ENCODE measurements around the gene PSMD11. TPM values are rescaled to one million over a fixed set of nuclear protein-coding genes. Genes with fewer than 3 reads are reported as not detected.

Gene PSMD11
- polyA plus RNA-seq, 1 of the 3 experiments (the other 2 are of a cell fraction), result 63.1 TPM

- H3K4me1 ChIP-seq (ENCODE audit: control insufficient read depth in 1 of 2, insufficient read depth in 2 of 2, low read depth in 1 of 2, low read length in 1 of 2), result peaks cover 0 to 36% of the 10 kb centered on the region in 2 experiments; a peak in 2 of 4 replicates
- no peak for TF ChIP-seq RXRA (IDR thresholded peaks at IDR 0.05; ENCODE audit: borderline replicate concordance, low read depth)
- no peak for TF ChIP-seq POLR2AphosphoS5 (IDR thresholded peaks at IDR 0.05; ENCODE audit: low read depth, low read length)
- no peak for TF ChIP-seq USF2 (IDR thresholded peaks at IDR 0.05; ENCODE audit: borderline replicate concordance, low read depth, low read length)
- TF ChIP-seq EZH2phosphoT487 (IDR thresholded peaks at IDR 0.05; ENCODE audit: borderline replicate concordance, low read depth), result no peak
- TF ChIP-seq FOSL2 (IDR thresholded peaks at IDR 0.05; ENCODE audit: borderline replicate concordance, low read depth), result no peak
- TF ChIP-seq TEAD4 (IDR thresholded peaks at IDR 0.05; ENCODE audit: borderline replicate concordance, insufficient read depth), result no peak
- no peak for TF ChIP-seq SMC3 (IDR thresholded peaks at IDR 0.05; ENCODE audit: low read depth, low read length)
- no peak for TF ChIP-seq MEF2A (IDR thresholded peaks at IDR 0.05; ENCODE audit: borderline replicate concordance, low read depth)
- TF ChIP-seq EP300 (IDR thresholded peaks at IDR 0.05; ENCODE audit: borderline replicate concordance in 1 of 2, low read depth in 1 of 2, low read length in 1 of 2), result no peak
- TF ChIP-seq RCOR1 (IDR thresholded peaks at IDR 0.05; ENCODE audit: low read length), result no peak
- no peak for TF ChIP-seq RFX5 (IDR thresholded peaks at IDR 0.05; ENCODE audit: low read length)
- no peak for TF ChIP-seq YY1 (IDR thresholded peaks at IDR 0.05; ENCODE audit: low read depth)
- no peak for TF ChIP-seq TCF12 (IDR thresholded peaks at IDR 0.05)
- no peak for TF ChIP-seq CHD2 (IDR thresholded peaks at IDR 0.05; ENCODE audit: low read length, partially characterized antibody)
- no peak for TF ChIP-seq ELF1 (IDR thresholded peaks at IDR 0.05)
- no peak for TF ChIP-seq USF1 (IDR thresholded peaks at IDR 0.05; ENCODE audit: borderline replicate concordance, low read depth)
- no peak for TF ChIP-seq SIN3A (IDR thresholded peaks at IDR 0.05; ENCODE audit: borderline replicate concordance, low read depth, low read length)
- no peak for TF ChIP-seq TAF1 (IDR thresholded peaks at IDR 0.05; ENCODE audit: borderline replicate concordance, low read depth, low read length)
- no peaks in the 10 kb centered on the region for H3K27me3 ChIP-seq (ENCODE audit: insufficient read depth)
- H3K79me2 ChIP-seq (ENCODE audit: insufficient read depth), result no peaks in the 10 kb centered on the region
- DNase-seq, result no peak
- no peak overlapping the region for H3K9ac ChIP-seq
- peaks cover 0 to 18% of the 10 kb centered on the region in 2 experiments for H3K36me3 ChIP-seq (replicated peaks in 1 of 2; ENCODE audit: control insufficient read depth in 1 of 2, insufficient read depth in 2 of 2, low read length in 1 of 2)
- H3K4me3 ChIP-seq (ENCODE audit: low read depth in 2 of 2, low read length in 1 of 2), result no peak overlapping the region
- H3K27ac ChIP-seq (ENCODE audit: low read depth in 2 of 2, low read length in 1 of 2), result no peak overlapping the region
- H4K20me1 ChIP-seq (ENCODE audit: insufficient read depth), result no peaks in the 10 kb centered on the region
- 97% methylated on average over 17 of the region's 34 CpGs for WGBS (ENCODE audit: low lambda C conversion rate)
- H2AFZ ChIP-seq (ENCODE audit: low read depth), result no peak overlapping the region
- H3K4me2 ChIP-seq, result no peak overlapping the region
- no peaks in the 10 kb centered on the region for H3K9me2 ChIP-seq
- H3K9me3 ChIP-seq, result no peaks in the 10 kb centered on the region
- CTCF ChIA-PET, result interaction anchor here (1.1 to 2.2 kb wide), 3 partner anchors 11 to 260 kb away, joined by 3 to 6 read pairs (median 3); no protein-coding TSS in a partner anchor
- POLR2A ChIA-PET, result interaction anchor here (0.9 to 1.4 kb wide), 3 partner anchors 9 to 26 kb away, joined by 3 to 4 read pairs (median 3); no protein-coding TSS in a partner anchor
- no peaks in the 10 kb centered on the region for H3F3A ChIP-seq (replicated peaks; ENCODE audit: insufficient read depth)
Measured at GRCh38 chr17:32494621-32495358, 50.5 kb downstream of the PSMD11 start.

Data from SK-N-SH (cell line).